Measurements from ENCODE around the gene SPINT1.
A peak's percentile ranks its signal among the peaks of the same experiment; 100 is the strongest.
"Not testable (repeated sequence)": the region's sequence is repeated elsewhere in the genome, so short reads cannot be mapped to it uniquely, and the experiment has no call there.

SPINT1 gene

DNA sequence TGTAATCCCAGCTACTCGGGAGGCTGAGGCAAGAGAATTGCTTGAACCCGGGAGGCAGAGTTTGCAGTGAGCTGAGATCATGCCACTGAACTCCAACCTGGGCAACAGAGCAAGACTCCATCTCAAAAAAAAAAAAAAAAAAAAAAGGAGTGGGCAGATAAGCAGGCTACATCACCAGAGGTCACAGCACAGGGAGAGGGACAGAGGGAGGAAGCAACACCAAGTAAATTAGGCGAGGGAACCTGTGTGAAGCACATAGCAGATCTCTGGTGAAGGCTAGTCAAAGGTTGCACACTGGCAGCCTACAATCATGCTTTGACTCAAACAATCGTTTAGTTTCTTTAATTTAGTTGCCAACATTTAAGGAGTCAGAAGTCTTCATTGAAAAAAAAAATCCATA lies 17.3 kb downstream of the SPINT1 start:
- DNase-seq: not testable (repeated sequence)

DNA sequence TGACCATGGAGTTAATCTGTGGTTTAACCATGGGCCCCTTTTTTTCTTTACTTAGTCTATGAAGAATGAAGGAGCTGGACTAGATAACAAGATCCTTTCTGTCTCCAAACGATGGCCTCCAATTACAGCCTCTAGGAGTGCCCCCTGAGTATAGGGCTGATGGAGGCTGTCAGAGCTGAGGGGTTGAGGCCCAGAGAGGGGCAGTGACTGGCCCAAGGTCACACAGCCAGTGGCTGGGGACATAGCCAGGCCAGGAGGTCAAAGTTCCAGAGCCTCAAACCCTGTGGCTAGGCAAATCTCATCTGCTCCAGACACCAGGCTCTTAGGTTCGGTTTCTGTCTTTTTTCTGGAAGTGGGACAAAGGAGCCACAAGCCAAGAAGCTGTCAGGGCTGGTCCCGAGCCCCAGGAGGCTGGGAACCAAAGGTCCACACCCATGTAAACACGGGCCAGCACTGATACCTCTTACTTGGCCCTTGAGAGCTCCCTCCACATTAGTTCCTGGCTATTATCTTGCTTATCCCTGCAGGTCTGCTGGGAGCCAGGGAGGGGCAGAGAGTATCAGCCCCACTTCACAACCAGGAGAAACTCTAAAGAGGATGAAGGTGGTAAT lies 19.9 kb downstream of the SPINT1 start:
- DNase-seq: no peak

DNA sequence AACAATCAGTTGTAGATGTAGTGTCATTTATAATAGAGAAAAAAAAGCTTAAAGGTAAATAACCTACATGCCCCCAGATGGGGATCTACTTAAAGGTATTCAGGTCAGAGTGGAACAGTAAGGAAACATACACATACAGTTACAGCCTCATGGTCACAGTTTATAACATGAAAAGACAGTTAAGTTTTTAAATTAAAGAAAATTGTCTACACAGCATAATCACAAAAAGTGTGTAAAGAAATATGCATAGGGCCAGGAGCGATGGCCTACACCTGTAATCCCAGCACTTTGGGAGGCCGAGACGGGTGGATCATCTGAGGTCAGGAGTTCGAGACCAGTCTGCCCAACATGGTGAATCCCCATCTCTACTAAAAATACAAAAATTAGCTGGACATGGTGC lies 23.4 kb downstream of the SPINT1 start:
- no peak for DNase-seq

DNA sequence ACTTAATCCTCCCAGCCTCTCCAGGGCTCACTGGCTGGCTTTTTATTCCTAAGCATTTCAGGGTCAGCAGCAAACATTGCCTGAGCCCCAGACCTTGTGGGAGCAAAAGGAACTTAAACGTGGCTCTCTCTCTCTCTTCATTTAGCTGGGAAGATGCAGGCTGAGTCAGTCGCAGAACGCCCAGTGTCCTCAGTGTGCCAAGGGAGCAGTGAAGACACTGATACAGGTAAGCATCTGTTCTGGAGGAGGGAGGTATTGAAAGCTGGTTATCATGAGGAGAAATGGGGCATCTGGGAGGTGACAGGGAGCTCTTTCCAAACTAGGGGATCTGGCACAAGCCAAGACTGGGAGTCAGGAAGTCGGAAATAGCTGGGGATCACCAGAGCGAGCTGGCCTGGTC lies 25.8 kb downstream of the SPINT1 start:
- no peak for DNase-seq

DNA sequence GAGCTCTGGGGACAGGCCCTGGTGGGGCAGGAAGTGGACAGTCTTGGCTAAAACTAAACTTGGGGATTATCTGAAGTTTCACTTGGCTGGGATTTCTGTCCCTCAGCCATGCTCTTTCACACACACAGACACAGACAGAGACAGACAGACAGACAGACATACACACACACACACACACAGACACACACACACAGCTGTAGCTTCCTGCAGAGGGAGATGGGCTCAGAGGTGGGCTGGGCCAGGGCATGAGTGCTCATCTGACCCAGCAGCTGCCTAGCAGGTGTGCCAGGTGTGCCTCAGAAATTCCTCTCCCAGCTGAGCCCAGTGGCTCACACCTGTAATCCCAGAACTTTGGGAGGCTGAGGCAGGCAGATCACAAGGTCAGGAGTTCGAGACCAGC lies 26.9 kb downstream of the SPINT1 start:
- no peak for DNase-seq

DNA sequence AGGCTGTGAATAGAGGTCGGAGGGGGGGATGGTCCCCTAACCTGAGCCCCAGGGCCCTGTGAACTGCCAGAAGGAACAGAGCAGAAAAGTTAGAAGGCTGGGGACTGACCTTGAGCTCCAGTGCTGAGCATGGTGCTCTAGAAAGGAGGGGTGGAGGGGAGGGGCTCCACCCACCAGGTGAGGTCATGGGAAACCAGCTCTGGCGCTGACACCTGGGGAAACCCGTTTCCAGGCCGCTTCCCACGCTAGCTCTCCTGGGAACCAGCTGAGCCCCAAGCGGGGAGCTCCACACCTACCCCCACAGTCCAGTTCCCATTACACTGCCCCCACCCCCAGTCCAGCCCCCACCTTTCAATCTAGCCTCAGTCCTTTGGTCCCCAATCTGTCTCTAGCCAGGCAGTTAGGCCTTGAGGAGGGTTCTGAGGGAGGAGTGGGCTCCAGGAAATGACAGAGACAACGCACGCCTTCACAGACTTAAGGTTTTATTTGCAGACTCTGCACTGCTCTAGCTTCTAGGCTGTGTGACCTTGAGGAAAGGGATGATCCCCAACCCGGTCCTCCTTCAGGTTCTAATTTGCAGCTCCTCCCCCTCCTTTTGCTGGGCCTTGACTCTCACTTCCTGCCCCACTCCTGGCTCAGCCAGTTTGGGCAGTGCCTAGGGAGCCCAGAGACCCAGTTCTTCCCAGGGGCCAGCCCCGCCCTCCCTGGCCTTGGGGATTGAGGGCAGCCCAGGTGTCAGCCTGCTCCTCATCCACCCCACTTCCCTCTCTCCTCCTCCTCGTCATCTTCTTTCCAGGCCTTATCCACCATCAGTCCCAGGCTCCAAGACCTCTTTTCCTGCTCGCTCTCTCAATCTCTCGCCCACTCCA lies 28.1 kb downstream of the SPINT1 start:
- DNase-seq: no peak

DNA sequence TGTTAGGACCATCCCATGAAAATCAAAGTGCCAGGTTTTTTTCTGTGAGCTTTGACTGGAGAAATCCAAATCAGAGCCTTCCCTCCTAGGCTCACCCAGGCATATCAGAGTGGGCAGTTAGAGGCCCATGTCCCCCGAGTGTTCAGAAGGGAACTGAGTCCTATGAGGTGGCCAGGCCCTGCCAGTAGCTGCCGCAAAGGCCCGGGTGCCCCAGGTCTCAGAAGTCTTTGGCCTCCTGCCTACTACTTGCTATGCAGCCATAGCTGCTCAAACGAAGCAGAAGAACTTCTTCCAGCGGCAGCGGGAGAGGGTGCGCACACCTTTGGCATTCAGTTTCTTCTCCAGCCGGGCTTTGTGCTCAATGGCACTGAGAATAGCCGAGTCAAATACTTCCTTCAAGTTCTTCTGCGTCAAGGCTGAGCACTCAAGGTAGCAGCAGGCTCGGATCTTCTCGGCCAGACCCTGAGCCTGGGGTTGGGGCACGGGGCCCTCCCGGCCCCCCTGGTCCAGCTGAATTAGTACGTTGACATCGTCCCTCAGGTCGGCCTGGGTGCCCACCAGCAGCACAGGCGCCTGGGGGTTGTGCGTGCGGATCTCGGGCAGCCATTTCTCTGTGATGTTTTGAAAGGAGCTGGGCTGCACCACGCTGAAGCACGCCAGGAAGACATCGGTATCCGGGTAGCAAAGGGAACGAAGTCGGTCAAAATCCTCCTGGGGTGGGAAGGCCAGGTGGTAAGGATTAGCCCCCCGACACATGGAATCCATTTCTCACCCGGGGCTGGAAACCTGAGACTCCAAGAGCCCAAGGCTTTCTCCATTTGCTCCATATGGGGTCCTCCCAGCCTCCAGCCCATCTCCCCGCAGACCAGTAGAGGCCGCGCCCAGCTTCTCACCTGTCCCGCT lies 29.2 kb downstream of the SPINT1 start:
- DNase-seq: no peak

DNA sequence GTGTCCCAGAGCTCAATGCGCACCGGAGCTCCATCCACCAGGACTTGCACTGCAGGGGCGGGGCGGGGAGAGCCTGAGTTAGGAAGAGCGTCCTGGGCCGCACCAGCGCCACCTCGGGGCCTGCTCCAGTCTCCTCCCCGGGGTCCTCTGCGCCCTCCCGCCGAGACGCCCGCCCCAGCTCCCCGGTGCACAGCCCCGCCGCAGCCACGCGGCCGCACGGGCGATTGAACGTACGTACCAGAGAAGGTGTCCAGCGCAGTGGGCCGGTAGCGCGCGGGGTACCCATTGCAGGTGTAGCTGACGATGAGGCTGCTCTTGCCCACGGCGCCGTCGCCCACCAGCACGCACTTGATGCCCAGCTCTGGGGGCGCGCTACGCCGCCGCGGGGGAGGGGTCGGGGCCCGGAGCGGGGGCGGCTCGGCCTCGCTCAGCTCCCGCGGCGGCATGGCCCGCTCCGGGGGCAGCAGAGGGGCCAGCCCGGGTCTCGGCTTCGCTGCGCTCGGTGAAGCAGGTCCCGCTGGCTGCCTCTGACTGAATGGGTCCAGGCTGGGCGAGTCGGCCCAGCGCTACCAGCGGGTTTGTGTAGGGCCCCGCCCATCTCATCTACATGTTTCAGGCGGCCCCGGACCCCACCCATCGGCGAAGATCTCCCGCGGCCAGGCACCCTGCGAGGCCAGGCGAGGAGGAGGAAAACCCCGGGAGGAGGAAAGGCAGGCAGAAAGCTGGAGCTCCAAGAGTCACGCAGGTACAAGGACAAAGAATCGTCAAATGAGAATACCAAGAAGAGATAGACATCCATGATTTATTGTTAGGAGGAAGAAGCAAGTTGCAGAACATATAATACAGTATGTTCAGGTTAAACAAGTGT lies 30.1 kb downstream of the SPINT1 start, which contains the start of gene RHOV:
RHOV (minus strand) TSS at position 541 of the 868 bp plus-strand sequence; CDS start at position 446, 95 bp downstream.
- peak; percentile 86 for DNase-seq

DNA sequence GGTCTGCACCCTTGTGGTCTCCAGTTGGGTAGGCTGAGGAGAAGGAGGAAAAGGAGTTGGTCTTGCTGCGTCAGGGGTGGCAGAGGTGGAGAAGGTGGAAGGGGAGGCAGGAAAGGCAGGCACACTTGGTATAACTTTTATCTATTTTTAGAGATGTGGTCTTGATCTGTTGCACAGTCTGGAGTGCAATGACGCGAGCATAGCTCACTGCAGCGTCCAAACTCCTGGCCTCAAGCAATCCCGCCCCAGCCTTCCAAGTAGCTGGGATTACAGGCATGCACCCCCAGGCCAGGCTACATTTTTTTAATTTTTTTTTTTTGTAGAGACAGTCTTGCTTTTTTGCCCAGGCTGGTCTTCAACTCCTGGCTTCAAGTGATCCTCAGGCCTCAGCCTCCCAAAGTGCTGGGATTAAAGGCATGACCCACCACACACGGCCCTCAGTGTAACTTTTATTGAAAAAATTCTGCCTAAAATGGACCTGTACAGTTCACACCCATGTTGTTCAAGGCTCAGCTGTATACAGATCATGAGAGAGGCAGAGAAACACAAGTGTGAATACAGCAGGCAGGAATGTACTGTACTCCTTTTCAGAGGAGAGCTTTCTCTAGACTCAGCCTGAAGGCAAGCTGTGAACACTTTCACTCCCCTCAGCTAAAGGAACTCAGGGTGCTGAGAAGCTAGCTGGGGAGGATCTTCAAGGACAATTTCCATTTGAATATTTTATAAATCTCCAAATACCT lies 32.3 kb downstream of the SPINT1 start:
- no peak for DNase-seq

DNA sequence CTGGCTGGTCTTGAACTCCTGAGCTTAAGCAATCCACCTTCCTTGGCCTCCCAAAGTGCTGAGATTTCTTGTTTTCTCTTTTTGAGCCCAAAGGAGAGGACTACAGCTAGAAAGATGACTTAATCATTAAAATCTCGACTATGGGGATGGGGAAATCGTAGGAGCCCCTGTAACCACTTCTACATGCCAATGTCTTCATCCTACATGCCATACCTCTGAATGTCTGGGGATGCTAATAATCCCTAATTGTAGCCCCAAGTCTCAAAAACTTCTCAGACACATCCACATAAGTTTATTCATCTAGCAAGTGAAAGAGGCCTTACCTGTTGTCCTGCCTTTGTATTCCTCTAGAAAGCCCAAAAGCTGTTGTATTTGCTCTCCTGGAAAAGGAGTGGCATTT lies 33.8 kb downstream of the SPINT1 start:
- DNase-seq: no peak

DNA sequence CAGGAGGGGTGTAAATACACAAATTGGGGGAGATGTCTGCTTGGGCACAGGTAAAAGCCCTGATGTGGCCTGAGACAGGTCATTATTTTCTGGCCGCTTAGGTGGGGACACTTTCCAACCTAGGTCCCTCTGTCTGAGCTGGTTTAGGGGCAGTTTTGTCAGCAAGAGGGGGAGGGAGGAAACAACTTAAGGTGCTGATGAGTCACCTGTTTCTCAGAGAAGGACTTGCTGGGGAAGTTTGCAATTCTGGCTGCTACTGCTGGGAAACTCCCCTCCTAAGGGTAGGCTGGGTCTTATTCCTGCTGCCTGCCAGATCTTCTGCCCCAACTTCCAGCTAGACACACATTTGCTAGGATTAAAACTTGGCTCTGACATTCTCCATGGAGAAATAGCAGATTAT lies 34.9 kb downstream of the SPINT1 start:
- no peak for DNase-seq

DNA sequence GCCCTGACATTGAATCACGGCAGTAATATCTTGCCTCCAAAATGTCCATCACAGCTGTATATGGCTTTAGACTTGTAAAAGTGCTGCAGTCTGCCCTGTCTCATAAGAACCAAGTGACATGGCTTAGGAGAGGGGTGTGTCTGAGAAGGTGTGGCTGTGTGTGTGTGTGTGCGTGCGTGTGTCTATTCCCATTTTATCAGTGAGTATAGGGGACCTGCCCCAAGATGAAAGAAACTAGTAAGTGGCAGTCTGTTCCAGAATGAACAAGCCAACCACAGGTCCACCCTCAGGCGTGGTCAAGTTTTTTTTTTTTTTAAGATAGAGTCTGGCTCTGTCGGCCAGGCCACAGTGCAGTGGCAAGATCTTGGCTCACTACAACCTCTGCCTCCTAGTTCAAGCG lies 35.8 kb downstream of the SPINT1 start:
- DNase-seq: peak; percentile 88

DNA sequence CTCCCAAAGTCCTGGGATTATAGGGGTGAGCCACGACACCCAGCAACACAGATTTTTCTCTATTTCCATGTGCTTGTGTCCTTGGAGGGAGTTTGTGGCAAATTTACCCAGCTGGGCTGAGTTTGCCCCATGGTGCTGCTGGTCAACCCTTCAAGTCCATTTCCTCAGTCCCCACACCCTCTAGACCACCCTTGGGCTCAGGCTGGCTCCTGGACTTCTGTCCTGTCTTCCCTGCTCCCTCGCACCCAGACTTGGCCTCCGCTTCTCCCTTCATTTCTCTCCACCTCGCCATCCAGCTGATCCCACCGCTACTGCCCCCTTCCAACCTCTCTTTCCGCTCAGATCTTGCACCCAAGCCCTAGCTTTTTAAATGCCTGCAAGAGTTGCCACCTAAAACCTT lies 37.5 kb downstream of the SPINT1 start:
- no peak for DNase-seq

DNA sequence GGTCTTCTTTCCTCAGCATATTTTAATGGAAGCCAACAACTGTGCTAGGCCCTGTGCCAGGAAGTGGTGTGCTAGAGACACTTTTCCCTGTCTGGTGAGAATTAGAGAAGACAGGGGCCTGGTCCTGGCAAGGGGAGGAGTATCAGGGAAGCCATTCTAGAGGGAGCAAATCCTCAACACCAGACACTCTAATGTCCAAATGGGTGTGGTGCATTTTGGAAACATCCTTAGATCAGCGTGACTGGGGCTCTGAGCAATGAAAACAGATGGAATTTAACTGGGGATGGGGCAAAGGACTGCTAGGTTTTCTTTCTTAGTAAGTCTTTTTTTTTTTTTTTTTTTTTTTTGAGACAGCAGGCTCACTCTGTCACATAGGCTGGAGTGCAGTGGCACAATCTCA lies 42.7 kb downstream of the SPINT1 start:
- no peak for DNase-seq

DNA sequence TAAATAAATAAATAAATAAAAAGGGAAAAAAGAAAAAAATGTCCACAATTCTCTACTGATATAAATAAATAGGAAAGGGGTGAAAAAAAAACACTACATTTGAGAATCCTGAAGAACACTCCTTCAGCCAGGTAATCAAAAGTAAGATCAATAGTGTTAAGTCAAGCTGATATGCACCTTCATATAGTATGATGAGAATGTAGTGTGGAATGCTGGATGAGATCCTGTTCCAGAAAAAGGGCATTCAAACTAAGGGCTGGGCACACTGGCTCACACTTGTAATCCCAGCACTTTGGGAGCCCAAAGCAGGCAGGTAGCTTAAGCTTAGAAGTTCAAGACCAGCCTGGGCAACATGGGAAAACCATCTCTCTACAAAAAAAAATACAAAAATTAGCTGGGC lies 45.3 kb downstream of the SPINT1 start:
- no peak for DNase-seq

DNA sequence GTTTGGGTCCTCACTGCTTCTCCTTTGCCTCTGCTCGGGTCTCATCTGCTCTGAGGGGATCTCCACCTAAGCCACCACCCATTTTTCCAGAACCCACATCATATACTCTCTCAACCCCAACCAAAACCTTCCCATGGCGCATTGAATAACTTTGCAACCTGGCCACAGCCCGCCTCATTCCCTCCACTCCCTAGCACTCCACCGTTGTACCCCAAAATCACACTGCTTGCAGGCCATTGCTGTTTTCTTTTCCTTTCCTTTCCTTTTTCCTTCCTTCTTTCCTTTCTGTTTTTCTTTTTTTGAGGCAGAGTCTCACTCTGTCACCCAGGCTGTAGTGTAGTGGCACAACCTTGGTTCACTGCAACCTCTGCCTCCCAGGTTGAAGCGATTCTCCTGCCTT lies 47.3 kb downstream of the SPINT1 start:
- no peak for DNase-seq

DNA sequence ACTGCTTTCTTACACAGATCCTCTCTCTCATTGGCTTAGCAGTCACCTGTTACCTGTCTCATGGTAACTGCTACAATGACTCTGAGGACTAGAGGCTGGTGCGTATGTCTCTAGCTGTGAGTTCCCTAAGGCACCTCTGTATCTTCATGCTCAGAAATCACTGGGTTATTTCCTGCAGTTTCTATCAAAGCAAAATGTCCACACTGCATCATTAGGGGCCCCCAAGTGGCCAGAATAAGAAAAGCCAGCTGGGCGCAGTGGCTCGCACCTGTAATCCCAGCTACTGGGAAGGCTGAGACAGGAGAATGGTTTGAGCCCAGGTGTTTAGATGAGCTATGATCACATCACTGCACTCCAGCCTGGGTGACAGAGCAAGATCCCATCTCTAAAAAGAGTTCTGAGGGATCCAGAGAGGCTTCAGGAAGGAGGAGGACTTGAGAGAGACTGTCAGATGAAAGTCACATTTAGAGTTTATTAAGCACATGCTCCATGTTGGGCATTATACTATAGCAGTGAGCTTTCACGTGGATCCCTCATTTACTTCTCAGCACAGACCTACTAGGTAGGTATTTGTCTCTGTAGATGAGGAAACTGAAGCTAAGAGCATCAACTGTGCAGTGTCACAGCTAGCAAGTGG lies 48.1 kb downstream of the SPINT1 start:
- peak; percentile 78 for DNase-seq

DNA sequence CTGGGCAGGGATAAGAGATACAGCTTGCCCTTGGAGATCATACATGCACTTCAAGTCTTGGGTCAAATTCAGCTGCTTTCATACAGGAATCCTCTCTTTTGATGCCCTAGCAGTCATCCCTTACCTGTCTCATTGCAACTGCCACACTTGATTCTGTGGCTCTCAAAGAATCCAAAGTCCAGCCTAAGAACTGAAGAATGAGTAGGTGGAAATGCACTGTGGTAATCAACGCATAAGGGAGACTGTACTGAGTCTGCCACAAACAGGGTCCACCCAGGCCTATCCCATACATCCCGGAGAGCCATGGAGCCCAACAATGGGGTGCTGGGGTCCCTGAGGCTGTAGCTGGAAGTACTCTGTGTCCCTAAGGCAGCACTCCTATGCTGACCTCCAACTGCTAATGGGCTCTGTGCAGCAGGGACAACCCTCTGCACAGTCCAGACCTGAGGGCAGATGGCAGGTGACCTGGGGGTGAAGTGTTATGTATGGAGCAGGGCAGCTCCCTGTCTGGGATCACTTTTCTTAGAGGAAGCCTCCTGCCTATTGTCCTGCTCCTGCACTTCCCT lies 48.7 kb downstream of the SPINT1 start:
- DNase-seq: no peak

DNA sequence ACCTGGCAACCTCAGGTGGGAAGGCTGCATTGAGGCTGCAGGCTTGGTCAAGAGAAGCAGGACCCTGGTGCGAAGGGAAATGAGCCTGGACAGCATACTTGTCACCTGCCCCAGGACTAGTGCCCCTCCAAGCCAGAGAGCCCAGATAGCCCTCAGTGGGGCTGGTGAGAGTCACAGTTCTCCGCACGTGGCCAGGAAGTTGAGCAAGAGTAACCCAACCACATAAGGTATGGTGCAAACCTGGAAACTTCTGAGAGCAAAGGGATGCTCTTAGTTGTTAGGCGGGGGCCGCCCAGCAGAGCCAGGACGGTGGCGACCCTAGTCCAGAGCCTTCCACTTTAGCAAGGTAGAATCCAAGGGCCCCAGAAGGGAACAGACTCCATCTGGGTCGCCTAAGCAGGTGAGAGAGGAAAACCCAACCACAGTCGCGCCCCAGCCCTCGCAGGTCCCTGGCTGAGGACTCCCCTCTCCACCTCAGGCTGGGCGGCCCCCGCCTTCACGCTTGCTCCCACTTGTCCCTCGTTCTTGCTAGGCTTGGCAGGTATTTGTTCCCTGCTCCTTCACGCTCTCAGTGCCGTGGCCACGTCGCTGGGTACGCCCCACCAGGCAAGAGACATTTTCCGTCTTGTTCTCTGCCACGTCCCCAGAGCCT lies 49.3 kb downstream of the SPINT1 start:
- no peak for DNase-seq

Measured in hematopoietic multipotent progenitor cell treated with erythropoietin and hydrocortisone succinate and interleukin-3 and kit ligand, for 6 days (in vitro differentiated cells).